CD4-positive, alpha-beta T cell treated with Interferon gamma for 1 hour (primary cell): ENCODE measurements around the gene UCKL1.
"Not testable (repeated sequence)": the region's sequence is repeated elsewhere in the genome, so short reads cannot be mapped to it uniquely, and the experiment has no call there.

Experiments used
- DNase-seq: peaks from one replicate; pipeline ENCODE4 v3.0.0-alpha.2; 2020

UCKL1 gene

DNA sequence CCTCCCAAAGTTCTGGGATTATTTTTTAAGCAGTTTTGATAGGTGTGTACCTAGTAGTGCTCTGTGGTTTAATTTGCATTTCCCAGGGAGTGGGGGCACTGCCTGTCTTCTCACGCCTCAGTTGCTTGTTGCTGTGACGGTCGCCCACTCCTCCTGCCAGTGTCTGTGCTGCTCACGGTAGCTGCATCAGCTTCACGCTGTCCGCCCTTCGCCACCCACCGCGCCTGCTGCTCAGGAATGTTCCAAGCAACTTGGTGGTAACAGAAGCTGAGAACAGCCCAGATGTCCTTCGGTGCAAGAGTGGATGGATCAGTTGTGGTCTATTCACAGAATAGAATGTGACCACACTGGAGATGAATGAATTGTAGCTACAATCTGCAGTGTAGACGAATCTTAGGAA, 38.4 kb downstream of the UCKL1 start:
- DNase-seq: no peak

DNA sequence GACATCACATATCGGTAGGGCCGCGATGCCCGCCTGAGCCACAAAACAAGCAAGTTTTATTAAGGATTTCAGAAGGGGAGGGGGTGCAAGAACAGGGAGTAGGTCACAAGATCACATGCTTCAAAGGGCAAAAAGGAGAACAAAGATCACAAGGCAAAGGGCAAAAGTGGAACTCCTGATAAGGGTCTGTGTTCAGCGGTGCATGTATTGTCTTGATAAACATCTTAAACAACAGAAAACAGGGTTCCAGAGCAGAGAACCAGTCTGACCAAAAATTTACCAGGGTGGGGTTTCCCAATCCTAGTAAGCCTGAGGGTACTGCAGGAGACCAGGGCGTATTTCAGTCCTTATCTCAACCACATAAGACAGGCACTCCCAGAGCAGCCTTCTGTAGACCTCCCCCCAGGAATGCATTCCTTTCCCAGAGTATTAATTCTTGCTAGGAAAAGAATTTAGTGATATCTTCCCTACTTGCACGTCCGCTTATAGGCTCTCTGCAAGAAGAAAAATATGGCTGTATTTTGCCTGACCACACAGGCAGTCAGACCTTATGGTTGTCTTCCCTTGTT, 39.8 kb downstream of the UCKL1 start:
- not testable (repeated sequence) for DNase-seq

DNA sequence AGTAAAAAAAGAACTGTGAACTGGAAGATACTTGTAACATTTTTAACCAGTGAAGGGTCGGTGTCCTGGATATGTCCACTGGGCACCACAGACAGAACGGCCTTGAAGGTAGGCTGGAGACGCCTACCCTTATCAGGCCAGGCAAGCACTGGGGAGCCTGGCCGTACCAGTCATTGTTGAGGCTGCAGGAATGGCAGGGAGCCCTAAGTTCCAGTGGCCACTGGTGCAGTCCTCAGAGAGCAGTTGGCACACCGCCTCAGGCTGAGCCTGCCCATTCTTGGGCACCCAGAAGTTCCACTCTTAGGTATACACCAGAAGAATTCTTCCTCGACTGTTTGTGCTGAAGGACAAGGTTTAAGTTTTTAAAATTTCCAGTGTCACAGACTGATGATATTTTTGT, 40.7 kb downstream of the UCKL1 start:
- no peak for DNase-seq

DNA sequence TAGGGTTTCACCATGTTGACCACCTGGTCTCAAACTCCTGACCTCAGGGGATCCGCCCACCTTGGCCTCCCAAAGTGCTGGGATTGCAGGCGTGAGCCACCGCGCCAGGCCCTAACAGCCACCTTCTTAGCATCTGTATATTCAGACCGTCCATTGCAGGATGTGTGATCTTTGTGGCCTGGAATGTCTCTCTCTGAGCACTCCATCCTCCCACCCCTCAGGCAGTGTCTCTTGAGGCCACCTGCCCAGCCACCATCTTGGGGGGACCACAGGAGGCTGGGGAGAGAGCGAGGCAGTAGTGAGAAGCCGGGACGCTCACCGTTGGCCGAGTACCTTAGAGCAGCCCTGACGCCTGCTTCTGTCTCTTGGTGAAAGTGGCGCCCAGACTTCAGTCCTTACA, 42.4 kb downstream of the UCKL1 start:
- no peak for DNase-seq

DNA sequence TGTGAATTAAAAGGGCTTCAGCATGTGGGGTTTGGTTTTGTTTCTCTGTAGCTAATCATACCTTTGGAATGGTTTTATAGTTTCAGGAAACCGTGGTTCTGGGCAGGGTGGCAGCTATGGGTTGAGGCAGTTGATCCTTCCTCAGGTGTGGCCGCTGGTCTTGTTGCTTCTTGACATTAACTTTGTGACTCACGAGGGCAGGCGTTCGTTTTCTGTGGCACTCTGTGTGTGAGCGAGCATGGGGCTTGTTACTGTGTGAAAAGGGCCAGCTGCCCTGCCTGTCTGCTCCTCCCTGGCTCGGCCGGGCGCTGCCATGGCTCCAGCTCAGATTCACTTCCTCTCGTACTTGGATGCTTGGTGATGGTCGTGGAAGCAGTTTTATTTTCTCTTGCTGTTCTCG, 45.0 kb downstream of the UCKL1 start:
- no peak for DNase-seq

DNA sequence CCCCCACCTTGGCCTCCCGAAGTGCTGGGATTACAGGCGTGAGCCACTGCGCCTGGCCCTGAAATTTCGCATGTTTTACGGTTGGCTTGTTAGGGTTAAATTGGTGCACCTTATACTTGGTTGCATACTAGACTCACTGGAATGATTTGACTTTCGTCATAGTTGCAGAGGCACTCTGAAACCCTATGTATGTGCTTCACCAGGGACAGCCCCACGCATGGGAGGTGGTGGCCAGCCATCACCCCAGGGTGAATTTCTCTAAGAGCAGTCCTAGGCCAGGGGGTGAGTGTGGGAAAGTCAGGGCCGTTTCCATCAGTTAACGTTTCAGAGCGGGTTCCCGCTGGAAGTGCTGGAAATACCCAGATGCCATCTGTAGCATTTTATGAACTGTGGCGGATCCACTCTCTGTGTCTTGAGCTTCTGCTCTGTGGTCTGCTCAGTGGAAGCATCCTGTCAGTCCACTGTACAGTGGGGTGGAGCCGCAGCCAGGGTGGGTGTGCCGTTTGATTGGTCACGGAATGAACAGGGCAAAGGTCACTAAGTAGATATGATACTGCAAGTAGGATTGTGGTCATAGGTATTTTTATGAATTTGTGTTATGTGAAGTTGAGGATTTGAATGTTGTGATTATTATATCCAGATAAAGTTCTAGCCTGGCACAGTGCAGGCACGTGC, 48.1 kb downstream of the UCKL1 start:
- no peak for DNase-seq

DNA sequence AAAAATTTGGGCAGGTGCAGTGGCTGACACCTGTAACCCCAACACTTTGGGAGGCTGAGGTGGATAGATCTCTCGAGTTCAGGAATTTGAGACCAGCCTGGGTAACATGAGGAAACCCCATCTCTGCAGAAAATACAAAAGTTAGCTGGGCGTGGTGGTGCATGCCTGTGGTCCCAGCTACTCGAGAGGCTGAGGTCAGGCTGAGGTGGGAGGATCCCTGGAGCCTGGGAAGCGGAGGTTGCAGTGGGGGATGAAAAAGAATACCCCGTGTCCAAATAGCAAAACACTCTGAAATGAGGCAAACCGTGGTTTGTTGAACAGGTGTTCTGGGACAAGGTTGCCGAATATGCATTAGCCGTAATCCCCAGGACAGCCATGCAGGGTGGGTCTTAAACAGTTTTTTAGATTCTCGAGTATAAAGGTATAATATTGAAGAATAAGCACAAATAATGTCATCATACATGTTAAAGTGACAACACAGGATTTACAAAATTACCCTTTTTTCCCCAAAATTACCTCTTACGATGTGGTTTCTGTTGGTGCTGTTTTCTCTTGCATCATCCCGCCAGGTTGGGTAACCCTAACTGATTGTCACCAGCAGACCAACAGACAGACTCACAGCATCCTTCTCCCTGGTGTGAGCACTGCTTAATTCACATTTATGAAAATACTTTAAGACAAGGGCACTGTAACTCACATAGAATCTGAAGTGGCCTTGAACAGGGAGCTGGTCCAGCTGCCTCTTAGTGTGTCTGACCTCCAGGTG, 52.2 kb downstream of the UCKL1 start:
- no peak for DNase-seq

DNA sequence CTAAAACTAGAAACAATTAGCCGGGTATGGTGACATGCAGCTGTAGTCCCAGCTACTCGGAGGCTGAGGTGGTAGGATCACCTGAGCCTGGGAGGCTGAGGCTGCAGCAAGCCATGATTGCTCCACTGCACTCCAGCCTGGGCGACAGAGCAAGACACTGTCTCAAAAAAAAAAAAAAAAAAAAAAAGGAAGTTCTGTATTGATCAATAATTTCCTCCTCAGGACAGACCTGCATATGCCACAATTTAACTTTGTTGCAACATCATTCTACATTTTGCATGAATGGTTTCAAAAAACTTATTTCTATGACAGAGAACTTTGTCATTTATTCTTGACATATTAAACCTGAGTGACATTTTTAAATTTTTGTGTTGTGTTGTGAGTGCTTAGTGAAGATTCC, 55.8 kb downstream of the UCKL1 start:
- no peak for DNase-seq

DNA sequence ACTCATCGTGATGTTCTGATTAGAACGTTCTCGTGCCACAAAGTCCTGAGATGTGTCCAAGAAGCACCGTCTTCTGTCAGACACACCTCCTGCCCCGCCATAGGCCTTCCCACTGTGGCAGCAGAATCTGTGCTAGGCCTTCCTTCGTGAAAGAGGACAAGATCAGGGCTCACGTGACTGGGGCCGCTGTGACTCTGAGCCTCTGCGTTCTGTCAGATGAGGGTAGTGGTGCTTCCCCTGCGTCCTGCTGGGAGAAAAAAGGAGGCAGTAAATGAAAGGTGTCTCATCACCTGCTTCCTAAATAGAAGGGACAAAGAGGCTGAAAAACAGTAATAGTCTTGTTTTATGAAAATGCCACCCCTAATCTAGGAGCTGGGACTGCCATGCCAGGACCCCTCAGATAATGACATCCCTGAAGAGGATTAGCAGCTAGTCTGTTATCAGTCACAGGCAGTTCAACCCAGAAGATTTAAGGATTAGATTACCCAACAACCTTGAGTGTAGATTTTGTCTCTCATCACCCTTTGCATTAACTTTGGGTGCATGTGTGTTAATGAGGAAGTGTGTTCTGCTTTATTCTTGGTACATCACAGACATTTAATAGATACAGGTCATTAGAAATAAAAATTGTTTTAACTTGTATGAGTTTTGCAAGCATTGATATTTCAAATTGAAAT, 57.2 kb downstream of the UCKL1 start:
- peak; percentile 13 for DNase-seq

DNA sequence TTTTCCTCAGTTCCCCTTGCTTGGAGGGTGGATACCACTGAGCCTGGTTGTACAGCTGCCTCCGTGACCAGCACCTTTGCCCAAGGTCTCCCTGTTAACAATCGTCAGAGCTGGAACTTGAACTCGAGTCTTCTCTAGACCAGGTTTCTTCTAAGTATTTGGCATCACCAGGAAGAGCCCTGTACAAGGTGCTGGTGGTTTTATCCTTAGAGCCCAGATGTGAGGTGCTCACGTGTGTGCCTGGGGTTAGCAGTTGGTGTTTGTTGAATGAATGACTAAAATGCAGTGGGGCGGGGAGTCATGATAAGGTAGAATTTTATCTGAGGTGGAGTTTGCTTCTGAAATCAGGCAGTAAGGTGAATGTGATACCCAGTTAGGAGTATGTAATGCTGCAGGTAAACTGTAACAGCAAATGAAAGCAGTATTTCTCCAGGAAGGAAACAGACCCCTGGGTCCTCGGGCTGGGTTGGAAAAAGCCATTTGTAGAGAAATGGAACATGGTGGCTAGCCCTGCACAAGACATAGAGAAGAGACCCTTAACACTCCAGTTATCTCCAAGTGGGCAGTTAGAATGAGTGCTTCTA, 58.1 kb downstream of the UCKL1 start:
- DNase-seq: no peak

DNA sequence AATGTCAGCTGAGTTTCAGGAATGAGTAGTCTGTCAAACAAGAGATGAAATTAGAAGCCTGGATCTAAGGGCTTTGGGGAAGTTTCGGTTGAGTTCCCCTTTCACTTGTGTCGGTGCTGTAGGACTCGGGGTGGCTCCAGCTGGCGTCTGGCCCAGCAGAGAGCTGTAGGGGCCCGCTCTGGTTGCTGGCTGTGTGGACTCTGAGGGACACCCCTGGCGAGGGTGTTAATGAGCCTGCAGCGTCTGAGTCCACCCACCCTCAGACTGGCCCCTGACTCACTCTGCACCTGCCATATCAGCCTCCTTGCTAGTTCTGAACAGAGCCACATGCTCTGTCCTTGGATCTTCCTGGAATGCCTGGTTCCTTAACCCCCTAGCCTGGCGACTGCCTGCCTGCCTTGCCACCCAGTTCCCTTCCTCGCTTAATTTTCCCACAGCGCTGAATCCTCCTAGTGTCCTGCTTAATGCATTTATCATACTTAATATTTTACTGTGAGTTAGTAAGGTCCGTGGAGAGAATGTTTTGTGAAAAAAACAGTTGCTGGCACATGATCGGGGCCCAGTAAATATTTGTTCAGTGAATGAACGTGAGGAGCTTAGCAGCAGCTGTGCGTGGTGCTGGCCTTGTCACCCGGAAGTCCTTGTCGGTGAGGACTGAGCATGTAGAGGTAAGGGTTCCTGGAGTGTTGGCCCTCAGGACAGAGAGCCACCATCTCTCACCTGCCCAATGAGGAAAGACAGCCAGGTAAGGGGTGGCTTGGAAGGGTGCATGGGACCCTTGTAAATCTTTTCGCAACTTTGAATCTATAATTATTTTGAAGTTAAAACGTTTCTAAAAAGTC, 59.7 kb downstream of the UCKL1 start:
- DNase-seq: peak; percentile 65

DNA sequence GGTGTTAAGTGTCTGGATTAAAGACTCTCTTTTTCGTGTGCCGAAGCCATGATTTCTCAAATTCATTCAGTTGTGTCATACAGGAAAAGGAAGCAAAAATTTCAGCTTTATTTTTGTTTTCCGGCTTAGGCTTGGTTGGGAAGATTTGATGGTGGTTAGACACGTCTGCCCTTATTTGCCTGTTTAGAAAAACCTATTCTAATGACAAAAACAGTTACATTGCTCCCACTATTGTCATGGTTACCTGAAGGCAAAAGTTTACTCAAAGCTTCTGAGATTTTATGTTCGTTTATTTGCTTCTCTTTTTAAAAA, 60.3 kb downstream of the UCKL1 start:
- no peak for DNase-seq

DNA sequence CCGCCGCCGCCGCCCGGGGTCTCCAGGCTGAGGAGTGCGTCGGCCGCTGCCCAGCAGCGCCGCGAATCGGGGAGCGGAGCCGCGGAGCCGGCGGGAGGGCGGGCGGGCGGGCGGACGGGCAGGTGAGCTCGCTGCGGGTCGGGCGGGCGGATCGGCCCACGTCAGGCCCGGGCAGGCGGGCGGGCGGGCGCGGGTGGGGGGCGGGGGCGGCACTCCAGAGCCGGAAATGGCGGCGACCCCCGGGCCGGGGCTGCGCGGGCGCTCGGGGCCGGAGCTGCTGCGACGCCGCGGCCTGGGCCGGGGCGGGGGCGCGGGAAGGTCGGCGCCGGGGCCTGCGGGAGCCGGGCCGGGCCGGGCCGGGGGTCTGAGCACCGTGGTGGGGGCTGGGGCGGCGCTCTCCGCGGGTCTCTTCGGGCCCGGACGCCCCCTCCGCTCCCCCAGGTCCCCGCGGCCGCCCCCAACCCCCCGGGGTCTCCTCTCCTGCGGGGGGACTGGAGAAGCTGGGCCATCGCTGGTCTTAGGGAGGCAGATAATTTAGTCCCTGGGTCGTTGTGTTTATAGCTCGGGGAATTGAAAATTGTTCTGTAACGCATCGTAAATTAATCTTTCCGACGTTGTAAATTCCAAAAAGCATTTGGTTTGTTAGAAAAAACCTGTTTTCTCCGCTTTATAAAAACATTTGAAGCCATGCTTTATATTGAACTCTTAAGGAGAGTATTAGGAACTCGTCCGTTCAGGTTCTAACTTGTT, 60.8 kb downstream of the UCKL1 start:
- no peak for DNase-seq

DNA sequence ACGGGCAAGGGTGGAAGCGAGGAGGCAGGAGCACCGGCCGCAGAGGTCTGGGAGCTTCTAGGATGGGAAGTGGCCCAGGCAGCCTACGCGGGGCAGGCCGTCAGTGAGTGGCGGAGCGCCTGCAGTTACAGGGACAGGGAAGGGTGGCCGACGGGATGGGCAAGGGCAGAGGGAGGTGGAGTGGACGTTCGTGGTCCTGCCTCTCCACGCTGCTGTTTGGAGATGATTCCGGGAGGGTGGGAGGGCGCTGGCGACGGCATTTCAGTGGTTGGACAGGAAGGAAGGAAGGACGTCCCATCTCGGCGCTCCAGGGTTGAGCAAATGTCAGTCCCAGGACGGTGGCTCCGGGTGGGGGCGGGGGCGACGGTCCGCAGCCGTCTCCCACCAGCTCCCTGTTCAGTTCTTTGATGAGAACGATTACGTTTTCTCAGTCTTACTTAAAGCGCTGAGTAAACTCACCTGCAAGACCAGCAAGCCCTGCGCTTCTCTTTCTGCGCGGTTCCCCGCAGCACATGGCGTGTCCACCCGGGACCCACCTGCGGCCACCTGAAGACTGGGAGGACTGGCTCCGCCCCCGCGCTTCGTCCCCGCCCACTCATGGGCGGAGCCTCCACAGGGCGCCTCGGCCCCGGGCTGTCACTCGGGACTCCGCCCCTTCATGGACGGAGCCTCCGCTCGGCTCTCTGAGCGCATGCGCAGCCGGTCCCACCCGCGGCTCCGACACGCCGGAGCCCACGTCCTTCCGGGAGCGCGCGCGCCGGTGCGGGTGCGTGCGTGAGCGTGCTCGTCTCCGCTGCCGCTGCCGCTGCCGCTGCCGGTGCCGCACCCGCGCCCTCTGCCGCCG, 61.6 kb downstream of the UCKL1 start, which contains the start of gene DNAJC5:
Gene DNAJC5, plus strand, starts transcription at position 769 of the 844 bp plus-strand sequence. CDS start 33,220 bp downstream, outside the sequence.
- peak; percentile 97 for DNase-seq

DNA sequence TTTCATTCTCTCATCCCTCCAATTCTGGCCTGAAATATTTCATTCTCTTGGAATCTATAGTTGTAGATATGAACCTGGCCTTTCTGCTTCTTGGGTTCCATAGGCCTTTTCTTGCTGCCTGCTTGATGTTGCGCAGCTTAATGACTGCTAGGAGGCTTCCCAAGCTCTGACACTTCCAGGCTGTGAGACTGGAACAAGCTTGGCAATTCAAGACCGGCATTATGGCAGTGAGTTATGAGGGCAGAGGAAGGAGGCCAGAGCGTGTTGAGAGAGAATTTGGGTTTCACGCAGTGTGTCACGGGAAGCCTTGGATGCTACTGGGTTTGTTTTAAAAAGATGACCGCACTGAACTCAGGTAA, 62.2 kb downstream of the UCKL1 start:
- no peak for DNase-seq

DNA sequence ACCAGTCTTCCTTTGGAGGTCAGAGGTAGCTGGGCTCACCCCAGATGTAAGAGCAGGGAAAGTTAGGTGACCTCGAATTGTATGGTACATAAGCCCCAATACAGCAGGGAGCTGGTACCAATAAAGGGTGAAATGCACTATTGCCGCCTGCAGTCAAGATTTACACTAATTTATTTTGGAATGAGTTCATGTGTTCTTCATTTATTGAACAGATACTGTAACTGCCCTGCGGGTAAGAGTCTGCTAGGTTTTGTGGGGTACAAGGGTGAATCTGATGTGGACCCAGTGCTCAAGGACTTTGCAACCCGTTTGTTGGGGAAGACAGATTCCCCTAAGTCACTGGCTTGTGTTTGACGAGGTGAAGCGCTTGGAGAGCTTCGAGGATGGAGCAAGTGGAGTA, 63.8 kb downstream of the UCKL1 start:
- no peak for DNase-seq

DNA sequence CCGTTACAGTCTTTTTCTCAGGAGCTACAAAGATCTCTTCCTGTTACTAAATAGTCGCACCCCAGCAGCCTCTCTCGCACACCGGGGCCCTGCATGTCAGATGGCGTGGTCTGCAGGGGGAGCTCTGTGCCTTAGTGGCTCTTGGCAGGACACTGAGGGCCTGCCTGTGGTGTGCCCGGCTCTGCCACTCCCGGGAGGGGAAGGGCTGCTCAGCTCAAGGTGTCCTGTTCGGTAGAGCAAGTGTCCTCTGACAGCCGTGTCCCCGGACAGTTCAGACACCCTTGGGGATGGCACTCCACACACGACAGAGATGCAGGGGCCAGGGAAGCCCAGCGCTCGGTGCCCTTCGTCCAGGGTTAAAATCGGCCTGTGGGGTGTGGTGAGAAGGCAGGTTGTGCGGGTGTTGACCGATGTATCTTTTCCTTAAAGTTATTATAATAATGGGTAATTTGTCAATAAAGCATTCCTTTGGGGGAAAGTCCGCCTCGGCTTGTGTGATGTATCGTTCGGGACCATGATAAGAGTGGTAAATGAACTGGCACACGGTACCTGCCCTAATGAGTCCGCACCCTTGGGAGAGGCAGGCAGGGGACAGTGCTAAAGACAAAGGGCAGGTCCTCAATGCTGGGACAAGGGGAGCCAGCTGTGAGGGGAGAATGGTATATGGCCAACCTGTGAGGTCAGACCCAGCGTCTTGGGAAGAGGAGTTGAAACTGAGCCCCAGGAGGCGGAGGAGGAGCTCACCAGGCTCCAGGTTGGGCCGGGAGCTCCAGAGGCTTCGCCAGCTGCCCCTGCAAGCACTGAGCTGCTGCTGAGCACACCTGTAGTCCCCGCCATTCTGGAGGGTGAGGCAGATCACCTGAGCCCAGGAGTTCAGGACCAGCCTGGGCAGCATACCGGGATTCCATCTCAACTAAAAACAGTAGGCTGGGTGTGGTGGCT, 64.9 kb downstream of the UCKL1 start:
- no peak for DNase-seq

DNA sequence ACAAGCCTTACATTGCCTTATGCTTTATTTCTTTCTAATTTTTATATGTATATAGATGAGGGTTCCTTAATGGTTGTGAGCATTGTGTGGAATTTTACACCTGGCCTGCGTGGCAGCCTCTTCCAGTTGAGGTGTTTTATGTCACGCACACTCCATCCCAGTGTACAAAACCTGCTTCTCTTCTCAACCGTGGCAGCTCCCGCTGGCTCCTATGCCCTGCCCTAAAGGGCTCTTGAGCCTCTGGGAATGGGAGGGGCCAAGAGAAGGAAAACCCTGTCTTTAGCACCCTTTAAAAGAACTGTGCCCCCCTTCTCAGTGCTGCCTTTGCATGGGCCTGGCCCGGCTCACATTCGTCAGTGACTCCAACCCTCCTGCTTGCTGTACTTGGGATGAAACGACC, 65.6 kb downstream of the UCKL1 start:
- DNase-seq: no peak

DNA sequence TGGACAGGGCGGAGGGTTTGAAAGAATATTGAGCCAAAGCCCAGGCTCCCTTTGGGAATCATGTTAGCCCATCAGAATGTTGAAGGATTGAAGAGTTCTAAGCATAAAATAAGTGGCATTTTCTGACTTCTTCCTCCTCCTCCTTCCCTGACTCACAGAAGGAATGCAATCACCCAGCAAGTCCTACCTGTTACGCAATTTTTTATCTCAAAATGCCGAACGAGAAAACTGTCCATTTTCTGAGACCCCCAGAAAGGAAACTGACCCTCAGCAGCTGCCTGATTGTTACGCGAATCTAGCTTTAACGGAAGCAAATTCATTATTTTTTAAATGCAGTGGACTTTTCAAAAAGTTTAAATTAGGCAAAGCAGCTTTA, 66.0 kb downstream of the UCKL1 start:
- DNase-seq: no peak
